Measurements from ENCODE around the gene CCL24.
"Not testable (repeated sequence)": the region's sequence is repeated elsewhere in the genome, so short reads cannot be mapped to it uniquely, and the experiment has no call there.

Gene CCL24

GRCh38 chr7:75813781-75814236 is at the start of gene CCL24:
Gene CCL24, minus strand, starts transcription at chr7:75813806. Its CDS starts 91 bp downstream, at chr7:75813715.
- no peak for DNase-seq

GRCh38 chr7:75861636-75862035 is 48.0 kb upstream of the CCL24 start:
- no peak for DNase-seq

GRCh38 chr7:75858410-75858809 is 44.8 kb upstream of the CCL24 start:
- no peak for DNase-seq

GRCh38 chr7:75856536-75856935 is 42.9 kb upstream of the CCL24 start:
- DNase-seq = no peak

GRCh38 chr7:75854813-75855345 is 41.3 kb upstream of the CCL24 start:
- DNase-seq = not testable (repeated sequence)

- no peak for DNase-seq
These were observed 40.6 kb upstream of the CCL24 start for GRCh38 chr7:75854233-75854632.

GRCh38 chr7:75850235-75850634 is 36.6 kb upstream of the CCL24 start:
- no peak for DNase-seq

- DNase-seq = no peak
These were observed 36.0 kb upstream of the CCL24 start for GRCh38 chr7:75849573-75849972.

GRCh38 chr7:75847707-75848106 is 34.1 kb upstream of the CCL24 start:
- no peak for DNase-seq

- DNase-seq = not testable (repeated sequence)
These were observed 31.5 kb upstream of the CCL24 start for GRCh38 chr7:75845132-75845531.

- DNase-seq = no peak
These were observed 30.6 kb upstream of the CCL24 start for GRCh38 chr7:75844158-75844557.

GRCh38 chr7:75843613-75844116 is 30.1 kb upstream of the CCL24 start:
- DNase-seq = no peak

GRCh38 chr7:75842836-75843446 is 29.3 kb upstream of the CCL24 start:
- DNase-seq = peak; percentile 58

- no peak for DNase-seq
These were observed 26.4 kb upstream of the CCL24 start for GRCh38 chr7:75840029-75840428.

GRCh38 chr7:75838281-75838930 is 24.8 kb upstream of the CCL24 start:
- not testable (repeated sequence) for DNase-seq

GRCh38 chr7:75836798-75837197 is 23.2 kb upstream of the CCL24 start:
- no peak for DNase-seq

GRCh38 chr7:75835688-75836285 is 22.2 kb upstream of the CCL24 start:
- no peak for DNase-seq

- not testable (repeated sequence) for DNase-seq
These were observed 20.1 kb upstream of the CCL24 start for GRCh38 chr7:75833662-75834061.

GRCh38 chr7:75830978-75831377 is 17.4 kb upstream of the CCL24 start:
- no peak for DNase-seq

- not testable (repeated sequence) for DNase-seq
These were observed 16.1 kb upstream of the CCL24 start for GRCh38 chr7:75829656-75830055.

GRCh38 chr7:75823198-75823910 is 9.7 kb upstream of the CCL24 start:
- no peak for DNase-seq

GRCh38 chr7:75820688-75821087 is 7.1 kb upstream of the CCL24 start:
- no peak for DNase-seq

- no peak for DNase-seq
These were observed 6.1 kb upstream of the CCL24 start for GRCh38 chr7:75819711-75820110.

All from amniotic stem cell (primary cell).